Hepatocyte (in vitro differentiated cells): ENCODE results near the gene SESN3.

ENCODE experiments used
- EZH2 ChIP-seq: fragments of 200-600 bp; sonication (generic); IDR thresholded peaks from 2 replicates; pipeline ENCODE4 v1.6.1; 2016; ENCODE audit warnings: antibody characterized with exemption, mild to moderate bottlenecking, borderline replicate concordance
- EZH2phosphoT487 ChIP-seq: fragments of 200-600 bp; sonication (generic); IDR thresholded peaks from one replicate; pipeline ENCODE4 v1.6.1; 2018; ENCODE audit warnings: antibody characterized with exemption, mild to moderate bottlenecking, low read depth, moderate library complexity; ENCODE audit not compliant: unreplicated experiment, severe bottlenecking
- TF ChIP-seq, protein P1 (sequence below): fragments of 200-600 bp; sonication (generic); IDR thresholded peaks from 2 replicates; pipeline ENCODE4 v1.5.1; 2016; ENCODE audit warnings: antibody characterized with exemption, mild to moderate bottlenecking; ENCODE audit not compliant: poor library complexity

GRCh38 chr11:95143106-95143681, 87.8 kb downstream of the SESN3 start:
- TF ChIP-seq, protein P1, sequence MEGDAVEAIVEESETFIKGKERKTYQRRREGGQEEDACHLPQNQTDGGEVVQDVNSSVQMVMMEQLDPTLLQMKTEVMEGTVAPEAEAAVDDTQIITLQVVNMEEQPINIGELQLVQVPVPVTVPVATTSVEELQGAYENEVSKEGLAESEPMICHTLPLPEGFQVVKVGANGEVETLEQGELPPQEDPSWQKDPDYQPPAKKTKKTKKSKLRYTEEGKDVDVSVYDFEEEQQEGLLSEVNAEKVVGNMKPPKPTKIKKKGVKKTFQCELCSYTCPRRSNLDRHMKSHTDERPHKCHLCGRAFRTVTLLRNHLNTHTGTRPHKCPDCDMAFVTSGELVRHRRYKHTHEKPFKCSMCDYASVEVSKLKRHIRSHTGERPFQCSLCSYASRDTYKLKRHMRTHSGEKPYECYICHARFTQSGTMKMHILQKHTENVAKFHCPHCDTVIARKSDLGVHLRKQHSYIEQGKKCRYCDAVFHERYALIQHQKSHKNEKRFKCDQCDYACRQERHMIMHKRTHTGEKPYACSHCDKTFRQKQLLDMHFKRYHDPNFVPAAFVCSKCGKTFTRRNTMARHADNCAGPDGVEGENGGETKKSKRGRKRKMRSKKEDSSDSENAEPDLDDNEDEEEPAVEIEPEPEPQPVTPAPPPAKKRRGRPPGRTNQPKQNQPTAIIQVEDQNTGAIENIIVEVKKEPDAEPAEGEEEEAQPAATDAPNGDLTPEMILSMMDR, result no peak
- TF ChIP-seq EZH2 (no peak), EZH2phosphoT487 (no peak)
